Renal pelvis (tissue), 12 donors: ENCODE data around the gene DGCR6. TPM values are rescaled to one million over a fixed set of nuclear protein-coding genes. Genes with fewer than 3 reads are reported as not detected.
"Not testable (repeated sequence)": the region's sequence is repeated elsewhere in the genome, so short reads cannot be mapped to it uniquely, and the experiment has no call there.

Experiments
- DNase-seq: peaks from one replicate; pipeline ENCODE4 v3.0.0-alpha.2; 2013
- long read RNA-seq, 16 experiments: transcript quantifications; one replicate each; lab custom pipeline, GENCODE V29; 2026
- polyA plus RNA-seq, 3 donors: library from polyadenylated mRNA; unstranded; fragments of 120-200 nt; gene quantifications; one replicate each; pipeline ENCODE4 v1.2.1, GENCODE V29; 2013; ENCODE audit not compliant: insufficient read length in 3 of 3

DGCR6 gene
- 10 to 100 TPM; 12.9 to 14.4 (median 13.6) TPM for polyA plus RNA-seq
- long read RNA-seq, donor 1, transcript DGCR6-208 (2 exons, 1,837 nt) = minor isoform, 6 of 30 reads
- long read RNA-seq, donor 1, transcript DGCR6-201 (5 exons, 1,214 nt) = major isoform, 19 of 30 reads
- long read RNA-seq, donor 1, partial matches to known transcripts = 5 of 30 reads
- long read RNA-seq, donor 1, other reads (novel, unspliced or antisense) = 0 of 30 reads
- long read RNA-seq, donor 2, transcript DGCR6-201 (5 exons, 1,214 nt) = major isoform, 18 of 19 reads
- long read RNA-seq, donor 2, partial matches to known transcripts = 0 of 19 reads
- long read RNA-seq, donor 2, other reads (novel, unspliced or antisense) = 0 of 19 reads
- long read RNA-seq, donor 3, transcript DGCR6-201 (5 exons, 1,214 nt) = major isoform, 9 of 24 reads
- long read RNA-seq, donor 3, partial matches to known transcripts = 6 of 24 reads
- long read RNA-seq, donor 3, other reads (novel, unspliced or antisense) = 9 of 24 reads
- long read RNA-seq, donor 4, transcript DGCR6-201 (5 exons, 1,214 nt) = major isoform, 14 of 19 reads
- long read RNA-seq, donor 4, partial matches to known transcripts = 0 of 19 reads
- long read RNA-seq, donor 4, other reads (novel, unspliced or antisense) = 0 of 19 reads
- long read RNA-seq, donor 5, partial matches to known transcripts = 0 of 4 reads
- long read RNA-seq, donor 5, other reads (novel, unspliced or antisense) = 0 of 4 reads
- long read RNA-seq, donor 6, transcript DGCR6-201 (5 exons, 1,214 nt) = major isoform, 11 of 11 reads
- long read RNA-seq, donor 6, partial matches to known transcripts = 0 of 11 reads
- long read RNA-seq, donor 6, other reads (novel, unspliced or antisense) = 0 of 11 reads
- long read RNA-seq, donor 7, transcript DGCR6-201 (5 exons, 1,214 nt) = major isoform, 13 of 20 reads
- long read RNA-seq, donor 7, partial matches to known transcripts = 6 of 20 reads
- long read RNA-seq, donor 7, other reads (novel, unspliced or antisense) = 0 of 20 reads
- long read RNA-seq, donor 8, partial matches to known transcripts = 0 of 1 reads
- long read RNA-seq, donor 8, other reads (novel, unspliced or antisense) = 0 of 1 reads
- long read RNA-seq, donor 9, transcript DGCR6-201 (5 exons, 1,214 nt) = major isoform, 8 of 15 reads
- long read RNA-seq, donor 9, partial matches to known transcripts = 6 of 15 reads
- long read RNA-seq, donor 9, other reads (novel, unspliced or antisense) = 0 of 15 reads
- long read RNA-seq, donor 10, transcript DGCR6-201 (5 exons, 1,214 nt) = major isoform, 10 of 14 reads
- long read RNA-seq, donor 10, partial matches to known transcripts = 0 of 14 reads
- long read RNA-seq, donor 10, other reads (novel, unspliced or antisense) = 0 of 14 reads
- long read RNA-seq, donor 11, partial matches to known transcripts = 0 of 2 reads
- long read RNA-seq, donor 11, other reads (novel, unspliced or antisense) = 0 of 2 reads
- long read RNA-seq, donor 12, transcript DGCR6-201 (5 exons, 1,214 nt) = major isoform, 11 of 14 reads
- long read RNA-seq, donor 12, partial matches to known transcripts = 0 of 14 reads
- long read RNA-seq, donor 12, other reads (novel, unspliced or antisense) = 0 of 14 reads
- long read RNA-seq, donor 13, transcript DGCR6-201 (5 exons, 1,214 nt) = major isoform, 5 of 5 reads
- long read RNA-seq, donor 13, partial matches to known transcripts = 0 of 5 reads
- long read RNA-seq, donor 13, other reads (novel, unspliced or antisense) = 0 of 5 reads
- long read RNA-seq, donor 14, transcript DGCR6-201 (5 exons, 1,214 nt) = major isoform, 14 of 18 reads
- long read RNA-seq, donor 14, partial matches to known transcripts = 0 of 18 reads
- long read RNA-seq, donor 14, other reads (novel, unspliced or antisense) = 0 of 18 reads
- long read RNA-seq, donor 15, transcript DGCR6-201 (5 exons, 1,214 nt) = major isoform, 25 of 34 reads
- long read RNA-seq, donor 15, partial matches to known transcripts = 6 of 34 reads
- long read RNA-seq, donor 15, other reads (novel, unspliced or antisense) = 0 of 34 reads
- long read RNA-seq, donor 16, transcript DGCR6-201 (5 exons, 1,214 nt) = major isoform, 17 of 27 reads
- long read RNA-seq, donor 16, partial matches to known transcripts = 8 of 27 reads
- long read RNA-seq, donor 16, other reads (novel, unspliced or antisense) = 0 of 27 reads

GRCh38 chr22:18905540-18906409 lies at the start of gene DGCR6:
Gene DGCR6 (plus strand): TSS chr22:18906320. CDS start chr22:18906375, 55 bp downstream.
- no peak for DNase-seq

GRCh38 chr22:18859314-18859713 lies 46.8 kb upstream of the DGCR6 start:
- not testable (repeated sequence) for DNase-seq

DNA sequence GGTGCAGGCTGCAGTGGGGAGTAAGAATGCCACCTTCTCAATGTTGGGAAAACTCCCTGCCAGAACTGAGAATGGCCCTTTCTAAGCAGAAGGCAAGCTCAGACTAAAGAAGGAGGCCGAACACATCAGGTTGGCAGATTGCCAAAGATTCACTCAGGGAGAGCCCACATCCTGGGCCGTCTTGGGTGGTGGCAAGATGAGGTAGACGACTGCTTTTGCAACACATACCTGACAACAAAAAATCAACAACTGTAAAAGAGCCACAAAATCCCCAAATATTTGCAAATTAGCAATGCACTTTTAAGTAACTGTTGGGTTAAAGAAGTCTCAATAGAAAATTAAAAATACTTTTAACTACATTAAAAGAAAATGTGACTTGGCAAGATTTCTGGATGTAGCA lies 24.9 kb upstream of the DGCR6 start:
- not testable (repeated sequence) for DNase-seq

- DNase-seq = not testable (repeated sequence)
Observed at GRCh38 chr22:18884465-18884864, 21.7 kb upstream of the DGCR6 start.

- no peak for DNase-seq
Observed at GRCh38 chr22:18888115-18888514, 18.0 kb upstream of the DGCR6 start.

DNA sequence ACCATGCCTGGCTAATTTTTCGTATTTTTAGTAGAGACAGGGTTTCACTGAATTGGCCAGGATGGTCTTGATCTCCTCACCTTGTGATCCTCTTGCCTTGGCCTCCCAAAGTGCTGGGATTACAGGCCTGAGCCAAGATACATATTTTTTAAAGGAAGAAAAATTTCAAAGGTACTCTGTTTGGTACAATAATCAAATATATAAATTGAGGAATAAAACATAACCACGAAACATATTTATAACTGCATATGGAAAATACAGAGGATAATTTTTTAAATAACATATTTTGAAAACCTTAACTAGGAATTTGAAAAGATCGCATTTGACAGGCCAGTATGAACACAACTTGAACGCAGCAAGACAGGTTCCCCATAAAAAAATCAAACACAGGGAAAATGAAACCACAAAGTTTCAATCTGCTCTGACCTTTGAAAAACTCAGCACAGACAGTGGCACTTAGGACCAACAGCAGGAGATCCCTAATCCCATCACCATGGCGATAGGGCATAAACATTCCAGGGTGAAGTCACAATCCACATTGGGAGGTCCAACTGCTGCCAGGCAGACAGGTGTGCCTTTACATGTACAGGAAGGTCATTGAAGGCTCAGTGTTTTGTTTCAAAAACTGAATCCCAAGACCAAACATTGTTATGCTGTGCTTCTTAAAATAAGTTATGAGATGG lies 15.5 kb upstream of the DGCR6 start:
- not testable (repeated sequence) for DNase-seq

DNA sequence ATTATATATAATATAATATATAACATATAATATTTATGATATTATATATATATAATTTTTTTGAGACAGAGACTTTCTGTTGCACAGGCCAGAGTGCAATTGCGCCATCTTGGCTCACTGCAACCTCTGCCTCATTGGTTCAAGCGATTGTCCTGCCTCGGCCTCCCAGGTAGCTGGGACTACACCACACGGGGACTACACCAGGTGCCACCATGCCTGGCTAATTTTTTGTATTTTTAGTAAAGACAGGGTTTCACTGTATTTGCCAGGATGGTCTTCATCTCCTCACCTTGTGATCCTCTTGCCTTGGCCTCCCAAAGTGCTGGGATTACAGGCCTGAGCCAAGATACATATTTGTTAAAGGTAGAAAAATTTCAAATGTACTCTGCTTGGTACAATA lies 12.3 kb upstream of the DGCR6 start:
- DNase-seq = not testable (repeated sequence)

DNA sequence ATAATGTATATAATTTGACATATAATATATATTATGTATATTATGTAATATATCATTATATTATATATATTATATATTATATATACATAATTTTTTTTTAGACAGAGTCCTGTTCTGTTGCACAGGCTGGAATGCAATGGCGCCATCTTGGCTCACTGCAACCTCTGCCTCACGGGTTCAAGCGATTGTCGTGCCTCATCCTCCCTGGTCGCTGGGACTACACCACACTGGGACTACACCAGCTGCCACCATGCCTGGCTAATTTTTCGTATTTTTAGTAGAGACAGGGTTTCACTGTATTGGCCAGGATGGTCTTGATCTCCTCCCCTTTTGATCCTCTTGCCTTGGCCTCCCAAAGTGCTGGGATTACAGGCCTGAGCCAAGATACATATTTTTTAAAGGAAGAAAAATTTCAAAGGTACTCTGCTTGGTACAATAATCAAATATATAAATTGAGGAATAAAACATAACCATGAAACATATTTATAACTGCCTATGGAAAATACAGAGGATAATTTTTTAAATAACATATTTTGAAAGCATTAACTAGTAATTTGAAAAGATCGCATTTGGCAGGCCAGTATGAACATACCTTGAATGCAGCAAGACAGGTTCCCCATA lies 10.0 kb upstream of the DGCR6 start:
- not testable (repeated sequence) for DNase-seq

- not testable (repeated sequence) for DNase-seq
Observed at GRCh38 chr22:18906410-18906745, 258 bp downstream of the DGCR6 start.

- no peak for DNase-seq
Observed at GRCh38 chr22:18906896-18907295, 776 bp downstream of the DGCR6 start.

- DNase-seq = no peak
Observed at GRCh38 chr22:18909556-18909955, 3.4 kb downstream of the DGCR6 start.

GRCh38 chr22:18911535-18911934 lies 5.4 kb downstream of the DGCR6 start:
- not testable (repeated sequence) for DNase-seq

DNA sequence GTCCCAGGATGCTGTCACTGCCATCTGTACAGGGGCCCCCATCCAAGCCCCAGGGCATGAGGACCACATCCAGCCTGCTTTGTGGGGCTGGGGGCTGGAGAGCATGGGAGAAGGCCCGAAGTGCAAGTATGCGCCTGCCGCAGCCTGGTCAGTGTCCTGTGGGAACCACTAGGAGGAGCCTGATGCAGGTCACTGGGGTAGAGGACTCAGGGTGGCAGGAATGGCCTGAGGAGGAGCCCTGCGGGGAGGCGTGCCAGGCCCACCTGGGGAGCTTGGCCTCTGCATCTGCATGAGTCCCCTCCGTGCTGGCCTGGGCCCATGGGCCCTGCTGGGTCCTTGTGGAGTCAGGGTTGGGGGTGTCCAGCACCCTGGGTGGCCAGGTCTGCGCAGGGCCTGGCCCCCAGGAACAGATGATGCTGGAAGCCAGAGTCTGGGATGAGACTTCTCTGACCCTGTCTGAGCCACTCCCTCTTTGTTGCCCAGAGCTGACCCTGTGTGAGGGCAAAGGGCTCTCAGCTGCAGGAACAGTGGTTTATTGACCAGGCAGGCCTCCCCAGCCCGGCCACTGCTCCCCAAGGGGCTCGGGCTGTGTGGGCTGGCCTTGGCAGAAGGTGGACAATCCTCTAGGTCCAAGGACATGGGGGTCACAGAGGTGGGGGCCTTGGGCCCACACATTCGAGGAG lies 6.3 kb downstream of the DGCR6 start:
- not testable (repeated sequence) for DNase-seq

DNA sequence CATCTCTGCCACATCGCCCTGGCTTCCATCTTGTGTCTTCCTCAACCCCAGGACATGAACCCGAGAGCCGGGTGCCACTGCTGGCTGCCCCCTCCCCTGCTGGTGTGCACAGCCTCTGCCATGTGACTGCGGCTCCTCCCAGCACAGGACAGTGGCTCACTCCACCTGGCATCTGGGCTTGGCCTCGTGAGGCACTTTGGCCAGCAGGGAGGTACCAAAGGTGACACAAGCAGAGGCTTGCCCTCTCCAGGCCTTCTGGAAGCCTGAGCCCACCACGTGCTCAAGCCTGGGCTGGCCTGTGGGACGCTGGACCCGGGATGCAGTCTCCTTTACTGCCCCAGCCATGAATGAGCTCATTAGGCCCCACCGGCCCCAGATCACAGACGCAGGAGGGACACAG lies 8.4 kb downstream of the DGCR6 start:
- not testable (repeated sequence) for DNase-seq

DNA sequence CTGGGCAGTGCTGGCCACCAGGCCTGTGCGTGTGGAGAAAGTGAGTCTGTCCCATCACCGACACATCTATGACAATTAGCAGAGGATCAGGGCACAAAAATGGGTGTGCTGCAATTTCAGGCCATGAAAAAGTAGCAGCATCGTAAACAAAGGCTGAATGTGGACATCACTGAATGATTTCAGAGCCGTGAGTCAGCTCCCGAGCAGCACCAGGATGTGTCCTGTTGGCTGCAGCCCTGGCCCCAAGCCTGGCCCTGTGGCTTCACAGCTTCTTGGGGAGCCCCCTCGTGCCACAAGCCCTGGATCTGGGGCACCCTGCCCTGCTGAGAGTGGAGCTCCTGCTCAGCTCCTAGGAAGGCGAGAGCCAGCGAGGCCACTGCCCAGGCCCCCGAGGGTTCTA lies 9.4 kb downstream of the DGCR6 start:
- DNase-seq = not testable (repeated sequence)

GRCh38 chr22:18917818-18918217 lies 11.7 kb downstream of the DGCR6 start:
- not testable (repeated sequence) for DNase-seq

- DNase-seq = not testable (repeated sequence)
Observed at GRCh38 chr22:18920257-18920902, 14.3 kb downstream of the DGCR6 start.
